PC-9 (cell line): ENCODE data around the gene PPP1R9A.

ENCODE experiments used
- EZH2 ChIP-seq: fragments of 200-600 bp; sonication (generic); IDR thresholded peaks from 2 replicates; pipeline ENCODE4 v1.8.0; 2017; ENCODE audit warnings: antibody characterized with exemption, low read depth
- TF ChIP-seq, protein P1 (sequence below): fragments of 200-600 bp; sonication (generic); conservative IDR thresholded peaks from 2 replicates; pipeline ENCODE4 v1.6.1; 2017; ENCODE audit warnings: mixed run types, antibody characterized with exemption, mild to moderate bottlenecking, moderate library complexity

DNA sequence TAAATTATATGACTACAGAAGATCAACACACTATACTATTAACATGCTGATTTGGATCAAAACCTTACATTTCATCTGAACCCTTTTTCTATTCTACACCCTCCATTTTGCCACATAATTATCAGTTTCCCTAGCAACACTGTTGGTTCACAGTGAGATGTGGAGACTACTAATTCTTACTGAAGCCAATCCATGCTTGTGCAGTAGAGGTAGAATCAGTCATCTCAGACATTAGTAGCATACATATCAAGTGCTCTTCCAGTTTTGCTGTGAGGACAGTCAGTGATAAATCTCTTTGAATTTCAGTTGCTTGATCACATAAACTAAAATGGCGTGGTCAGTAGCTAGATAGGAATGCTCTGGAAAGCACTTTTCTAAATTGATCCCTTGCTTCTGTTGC is 346.6 kb downstream of the PPP1R9A start:
- TF ChIP-seq, protein P1, sequence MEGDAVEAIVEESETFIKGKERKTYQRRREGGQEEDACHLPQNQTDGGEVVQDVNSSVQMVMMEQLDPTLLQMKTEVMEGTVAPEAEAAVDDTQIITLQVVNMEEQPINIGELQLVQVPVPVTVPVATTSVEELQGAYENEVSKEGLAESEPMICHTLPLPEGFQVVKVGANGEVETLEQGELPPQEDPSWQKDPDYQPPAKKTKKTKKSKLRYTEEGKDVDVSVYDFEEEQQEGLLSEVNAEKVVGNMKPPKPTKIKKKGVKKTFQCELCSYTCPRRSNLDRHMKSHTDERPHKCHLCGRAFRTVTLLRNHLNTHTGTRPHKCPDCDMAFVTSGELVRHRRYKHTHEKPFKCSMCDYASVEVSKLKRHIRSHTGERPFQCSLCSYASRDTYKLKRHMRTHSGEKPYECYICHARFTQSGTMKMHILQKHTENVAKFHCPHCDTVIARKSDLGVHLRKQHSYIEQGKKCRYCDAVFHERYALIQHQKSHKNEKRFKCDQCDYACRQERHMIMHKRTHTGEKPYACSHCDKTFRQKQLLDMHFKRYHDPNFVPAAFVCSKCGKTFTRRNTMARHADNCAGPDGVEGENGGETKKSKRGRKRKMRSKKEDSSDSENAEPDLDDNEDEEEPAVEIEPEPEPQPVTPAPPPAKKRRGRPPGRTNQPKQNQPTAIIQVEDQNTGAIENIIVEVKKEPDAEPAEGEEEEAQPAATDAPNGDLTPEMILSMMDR, result no peak
- no peak for TF ChIP-seq EZH2
